Muscle layer of duodenum (tissue), 2 donors: ENCODE results near the gene NPAS3.

Experiments used
- H3K27ac ChIP-seq: one replicate; pipeline ENCODE4 v1.7.0; 2013; ENCODE audit warnings: mild to moderate bottlenecking, low read length
- H3K27me3 ChIP-seq: one replicate; pipeline ENCODE4 v1.7.0; 2013; ENCODE audit warnings: low read depth, mild to moderate bottlenecking, control low read depth, low read length
- H3K36me3 ChIP-seq, 2 donors: one replicate each; pipeline ENCODE4 v1.7.0; 2013; ENCODE audit warnings: low read length in 2 of 2, control low read depth in 1 of 2, mild to moderate bottlenecking in 1 of 2; ENCODE audit not compliant: insufficient read depth in 2 of 2, control insufficient read depth in 1 of 2
- H3K4me1 ChIP-seq, 2 donors: one replicate each; pipeline ENCODE4 v1.7.0; 2013; ENCODE audit warnings: low read length in 2 of 2, mild to moderate bottlenecking in 2 of 2, control low read depth in 1 of 2, moderate library complexity in 1 of 2; ENCODE audit not compliant: insufficient read depth in 2 of 2, control insufficient read depth in 1 of 2
- H3K4me3 ChIP-seq, 2 donors: one replicate each; pipeline ENCODE4 v1.7.0; 2013; ENCODE audit warnings: low read length in 2 of 2, low read depth in 1 of 2, mild to moderate bottlenecking in 1 of 2
- H3K9me3 ChIP-seq, 2 donors: one replicate each; pipeline ENCODE4 v1.7.0; 2013; ENCODE audit warnings: low read length in 2 of 2, control low read depth in 1 of 2, mild to moderate bottlenecking in 1 of 2; ENCODE audit not compliant: control insufficient read depth in 1 of 2
- donor health status: healthy.

The NPAS3 gene

DNA sequence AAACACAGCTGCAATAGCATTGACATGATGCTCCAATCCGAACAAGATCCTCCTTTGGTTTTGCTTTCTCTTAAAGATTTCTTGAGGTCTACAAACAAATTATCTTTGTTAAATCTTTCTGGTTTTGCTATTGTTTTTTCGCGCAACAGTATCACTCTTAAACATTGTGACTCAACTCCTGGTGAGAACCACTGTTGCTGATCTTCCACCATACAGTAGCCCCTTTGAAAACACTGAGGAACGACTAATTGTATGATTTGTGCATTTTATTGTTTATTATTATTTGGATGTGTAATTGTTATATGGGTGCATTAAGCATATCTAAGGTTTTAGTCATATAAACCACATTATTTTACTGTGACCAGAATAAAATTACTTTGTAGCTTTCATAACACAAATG lies 729.4 kb downstream of the NPAS3 start:
- Histone ChIP-seq H3K27ac (no peak overlapping the region), H3K4me1 (no peaks in the 10 kb centered on the region)

DNA sequence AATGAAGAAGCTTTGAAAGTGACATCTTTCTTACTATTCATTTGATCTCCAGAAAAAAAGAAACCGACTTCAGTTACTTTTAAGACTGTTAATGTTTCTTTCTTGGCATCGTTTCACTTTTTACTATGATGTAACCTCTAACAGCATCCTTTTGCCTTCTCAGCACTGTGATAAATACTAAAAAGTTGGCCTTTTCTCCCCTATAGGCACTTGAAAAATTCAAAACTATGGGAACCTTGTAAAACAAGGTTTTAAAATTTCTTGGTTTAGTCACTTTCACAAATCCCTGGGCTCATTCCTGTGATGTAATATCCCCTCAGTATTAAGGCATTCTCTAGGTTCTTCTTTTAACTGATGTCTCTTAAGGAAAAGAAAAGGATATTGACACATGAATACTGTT lies 730.4 kb downstream of the NPAS3 start:
- no peaks in the 10 kb centered on the region for H3K36me3 ChIP-seq
- no peaks in the 10 kb centered on the region for H3K4me1 ChIP-seq
- no peaks in the 10 kb centered on the region for H3K9me3 ChIP-seq
- H3K4me3 ChIP-seq: no peak overlapping the region
- H3K27me3 ChIP-seq: no peaks in the 10 kb centered on the region
- H3K27ac ChIP-seq: no peak overlapping the region

More for the DNA sequence above, 729.4 kb downstream of the NPAS3 start:
- Histone ChIP-seq H3K36me3 (no peaks in the 10 kb centered on the region), H3K4me3 (no peak overlapping the region), H3K27me3 (no peaks in the 10 kb centered on the region), H3K9me3 (peaks cover 0 to 3% of the 10 kb centered on the region in 2 donors)

GRCh38 chr14:33670235-33670634 lies 731.6 kb downstream of the NPAS3 start:
- Histone ChIP-seq H3K4me1 (no peaks in the 10 kb centered on the region), H3K9me3 (no peaks in the 10 kb centered on the region), H3K27ac (no peak overlapping the region), H3K4me3 (no peak overlapping the region), H3K36me3 (no peaks in the 10 kb centered on the region), H3K27me3 (no peaks in the 10 kb centered on the region)

DNA sequence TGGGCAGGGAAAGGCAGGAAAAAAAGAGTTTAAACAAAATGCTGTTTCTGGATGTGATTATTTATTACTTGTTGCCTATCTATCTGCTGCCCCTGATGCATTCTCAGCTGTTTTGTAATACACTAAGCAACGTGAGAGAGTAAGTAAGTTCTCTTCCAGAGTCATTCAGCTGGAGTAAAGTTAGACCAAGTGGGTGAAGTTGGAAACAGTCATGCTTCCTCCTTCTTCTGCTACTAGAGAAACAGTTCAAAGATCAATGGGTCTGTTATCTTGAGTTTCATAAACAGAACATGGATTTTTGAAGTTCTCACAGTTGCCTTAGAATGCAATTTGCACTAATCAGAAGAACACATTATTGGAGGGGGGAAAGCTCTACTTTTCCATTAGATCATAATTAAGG lies 732.9 kb downstream of the NPAS3 start:
- Histone ChIP-seq H3K36me3 (no peaks in the 10 kb centered on the region), H3K4me3 (no peak overlapping the region), H3K27me3 (no peaks in the 10 kb centered on the region), H3K9me3 (no peaks in the 10 kb centered on the region), H3K27ac (no peak overlapping the region), H3K4me1 (no peaks in the 10 kb centered on the region)

GRCh38 chr14:33674927-33675326 lies 736.2 kb downstream of the NPAS3 start:
- no peaks in the 10 kb centered on the region for H3K4me1 ChIP-seq
- no peak overlapping the region for H3K4me3 ChIP-seq
- H3K27me3 ChIP-seq: no peaks in the 10 kb centered on the region
- H3K36me3 ChIP-seq: no peaks in the 10 kb centered on the region
- no peak overlapping the region for H3K27ac ChIP-seq
- no peaks in the 10 kb centered on the region for H3K9me3 ChIP-seq

DNA sequence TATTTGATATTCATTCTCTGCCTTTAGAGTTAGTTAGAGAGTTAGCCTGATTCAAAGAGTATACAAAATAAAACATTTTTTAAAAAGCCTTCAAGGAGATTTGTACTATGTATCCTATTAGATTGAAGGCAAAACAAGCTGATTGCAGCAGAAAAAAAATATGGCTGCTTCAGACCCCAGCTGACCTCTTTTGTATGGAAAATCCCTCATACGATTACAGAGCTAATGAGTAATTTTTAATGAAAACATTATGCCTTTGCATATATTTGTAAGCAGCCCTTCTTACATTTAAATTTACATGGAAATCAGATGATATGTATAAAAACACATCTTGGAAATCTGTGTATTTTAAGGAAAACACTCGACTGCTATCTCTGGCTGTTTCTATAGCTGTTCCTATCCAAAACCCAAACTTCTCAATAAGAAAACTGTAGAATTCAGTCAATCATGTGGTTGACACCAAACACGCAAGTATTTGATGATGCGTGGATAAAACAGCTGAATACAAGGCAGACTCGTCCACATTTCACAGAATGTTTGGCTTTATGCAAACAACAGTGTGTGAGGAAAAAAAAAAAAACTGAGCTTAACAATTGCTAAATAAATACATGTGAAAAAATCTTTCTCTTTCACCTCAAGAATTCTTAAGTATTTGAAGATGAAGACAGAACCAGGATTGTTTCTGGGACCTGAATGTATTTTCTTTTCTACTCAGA lies 736.9 kb downstream of the NPAS3 start:
- Histone ChIP-seq H3K27ac (no peak overlapping the region), H3K9me3 (no peaks in the 10 kb centered on the region), H3K4me1 (no peaks in the 10 kb centered on the region), H3K4me3 (no peak overlapping the region), H3K36me3 (no peaks in the 10 kb centered on the region), H3K27me3 (no peaks in the 10 kb centered on the region)

DNA sequence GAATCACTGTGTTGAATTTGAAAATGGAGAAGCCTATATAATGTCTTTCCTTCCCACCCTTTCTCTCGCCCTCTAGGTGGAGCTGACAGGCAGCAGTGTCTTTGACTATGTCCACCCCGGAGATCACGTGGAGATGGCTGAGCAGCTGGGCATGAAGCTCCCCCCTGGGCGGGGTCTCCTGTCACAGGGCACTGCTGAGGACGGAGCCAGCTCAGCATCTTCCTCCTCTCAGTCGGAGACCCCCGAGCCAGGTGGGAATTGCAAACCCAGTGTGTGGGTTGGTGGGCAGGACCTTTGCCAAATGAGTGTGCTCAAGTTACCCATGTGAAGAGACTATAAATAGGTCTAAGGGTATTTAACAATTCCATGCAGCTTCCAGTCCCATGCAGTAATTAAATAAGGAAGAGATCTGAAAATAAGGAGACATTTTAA lies 737.5 kb downstream of the NPAS3 start:
- Histone ChIP-seq H3K4me3 (peak overlapping the region in 1 of 2 donors; percentile 27), H3K27me3 (no peaks in the 10 kb centered on the region), H3K9me3 (no peaks in the 10 kb centered on the region)

DNA sequence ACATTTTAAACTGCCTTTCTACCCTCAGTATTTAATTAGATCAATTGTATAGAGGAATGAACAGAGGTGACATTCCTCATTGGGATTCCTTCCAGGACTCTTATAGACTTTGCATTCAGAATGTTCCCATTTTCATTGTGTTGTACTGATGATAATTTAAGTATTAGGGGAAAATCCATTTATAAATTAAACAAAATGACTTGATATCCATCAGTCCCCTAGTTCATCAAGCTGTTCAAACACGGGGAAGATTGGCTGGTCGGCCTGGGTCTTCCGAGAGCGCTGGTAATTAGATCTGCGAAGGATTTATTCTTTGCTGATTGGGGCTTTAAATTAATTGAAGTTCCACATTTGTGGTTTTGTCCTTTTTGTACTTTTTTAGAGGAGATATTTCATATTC lies 738.2 kb downstream of the NPAS3 start:
- Histone ChIP-seq H3K4me1 (no peaks in the 10 kb centered on the region), H3K27me3 (no peaks in the 10 kb centered on the region), H3K4me3 (no peak overlapping the region), H3K9me3 (no peaks in the 10 kb centered on the region), H3K27ac (no peak overlapping the region), H3K36me3 (no peaks in the 10 kb centered on the region)

More for the DNA sequence above, 737.5 kb downstream of the NPAS3 start:
- Histone ChIP-seq H3K4me1 (no peaks in the 10 kb centered on the region), H3K27ac (no peak overlapping the region), H3K36me3 (no peaks in the 10 kb centered on the region)

DNA sequence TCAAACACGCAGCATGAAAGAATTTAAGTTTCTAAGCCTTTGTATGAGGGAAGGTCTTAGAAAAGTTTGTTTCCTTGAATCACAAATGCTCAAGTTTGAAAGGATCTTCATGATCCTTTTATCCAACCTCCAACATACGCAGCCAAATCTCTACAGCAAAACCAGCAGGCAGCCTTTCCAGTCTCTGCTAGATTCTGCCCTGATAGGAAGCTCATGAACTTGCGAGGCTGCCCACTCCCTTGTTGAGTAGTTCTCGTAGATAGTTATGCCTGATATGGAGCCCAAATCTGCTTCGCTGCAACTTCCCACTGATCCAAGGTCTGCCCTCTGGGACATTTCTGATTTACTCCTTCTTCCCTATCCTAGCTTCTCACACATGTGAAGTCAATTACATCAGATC lies 739.3 kb downstream of the NPAS3 start:
- Histone ChIP-seq H3K27me3 (no peaks in the 10 kb centered on the region), H3K9me3 (no peaks in the 10 kb centered on the region), H3K4me1 (peaks cover 0 to 6% of the 10 kb centered on the region in 2 donors), H3K36me3 (no peaks in the 10 kb centered on the region), H3K4me3 (no peak overlapping the region), H3K27ac (no peak overlapping the region)

GRCh38 chr14:33679025-33679424 lies 740.3 kb downstream of the NPAS3 start:
- no peak overlapping the region for H3K27ac ChIP-seq

DNA sequence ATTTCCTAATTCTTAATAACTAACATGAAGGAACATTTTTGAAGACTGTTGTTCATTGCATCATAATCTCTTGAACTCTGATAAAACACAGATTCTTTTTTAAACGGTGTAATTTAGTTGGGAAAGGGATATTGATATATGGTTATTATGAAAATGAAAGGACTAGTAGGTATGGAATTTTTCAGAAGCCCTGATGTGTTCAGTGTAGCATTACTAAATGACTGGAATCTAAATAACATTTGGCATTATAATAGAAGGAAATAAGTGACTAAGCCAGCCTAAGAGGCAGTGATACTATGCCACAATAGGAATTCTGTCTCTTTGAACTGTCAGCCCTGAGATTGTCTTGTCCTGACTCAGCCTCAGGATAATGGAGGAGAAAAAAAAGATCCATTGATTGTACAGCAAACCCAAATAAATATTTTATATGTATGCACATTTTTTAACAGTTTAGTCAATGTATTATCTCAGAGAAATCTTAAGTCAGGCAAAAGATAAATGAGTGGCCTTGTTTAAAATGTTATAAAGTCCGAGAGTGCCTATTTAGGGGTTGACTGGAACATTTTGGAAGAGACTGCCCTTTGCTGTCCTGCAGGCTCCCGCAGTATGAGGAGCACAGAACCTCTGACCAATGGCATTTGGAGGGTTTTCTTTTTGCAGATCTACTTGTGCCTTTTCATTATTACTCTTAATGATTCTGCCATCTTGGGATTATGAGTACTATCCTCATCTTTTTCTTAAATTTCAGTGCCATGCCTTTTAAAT lies 741.0 kb downstream of the NPAS3 start:
- Histone ChIP-seq H3K27me3 (no peaks in the 10 kb centered on the region), H3K4me3 (no peak overlapping the region)

More at GRCh38 chr14:33679025-33679424, 740.3 kb downstream of the NPAS3 start:
- Histone ChIP-seq H3K4me1 (peaks cover 0 to 6% of the 10 kb centered on the region in 2 donors), H3K9me3 (no peaks in the 10 kb centered on the region), H3K36me3 (no peaks in the 10 kb centered on the region), H3K27me3 (no peaks in the 10 kb centered on the region), H3K4me3 (no peak overlapping the region)

More for the DNA sequence above, 741.0 kb downstream of the NPAS3 start:
- Histone ChIP-seq H3K9me3 (no peaks in the 10 kb centered on the region), H3K36me3 (no peaks in the 10 kb centered on the region), H3K4me1 (peaks cover 0 to 6% of the 10 kb centered on the region in 2 donors), H3K27ac (no peak overlapping the region)
